HEK293 (cell line): ENCODE measurements around the gene OSCAR.

Source experiments
- AEBP2 ChIP-seq: fragments of 450-650 bp; formaldehyde crosslinking; IDR thresholded peaks from 2 replicates; pipeline ENCODE4 v1.5.1; 2016; ENCODE audit warnings: missing biosample characterization, missing genetic modification characterization, borderline replicate concordance
- GLI2 ChIP-seq: fragments of 450-650 bp; formaldehyde crosslinking; IDR thresholded peaks from 2 replicates; pipeline ENCODE4; 2017; ENCODE audit warnings: missing biosample characterization, missing genetic modification characterization, low read depth, borderline replicate concordance
- HOXC10 ChIP-seq: sonication (generic); formaldehyde crosslinking; IDR thresholded peaks from 2 replicates; pipeline ENCODE4 v1.8.1; 2023; ENCODE audit warnings: mild to moderate bottlenecking, missing genetic modification reagents
- KLF10 ChIP-seq: fragments of 450-650 bp; IDR thresholded peaks from 2 replicates; pipeline ENCODE4 v1.5.1; 2018; ENCODE audit warnings: missing biosample characterization, mild to moderate bottlenecking, missing genetic modification characterization
- PATZ1 ChIP-seq: fragments of 450-650 bp; formaldehyde crosslinking; IDR thresholded peaks from 2 replicates; pipeline ENCODE4 v1.5.1; 2016; ENCODE audit warnings: missing biosample characterization, missing genetic modification characterization
- PRDM1 ChIP-seq: fragments of 450-650 bp; formaldehyde crosslinking; IDR thresholded peaks from 2 replicates; pipeline ENCODE4; 2016; ENCODE audit warnings: missing biosample characterization, missing genetic modification characterization
- RBAK ChIP-seq: fragments of 450-650 bp; formaldehyde crosslinking; IDR thresholded peaks from 2 replicates; pipeline ENCODE4 v1.5.1; 2016; ENCODE audit warnings: missing biosample characterization, missing genetic modification characterization
- SP3 ChIP-seq: fragments of 450-650 bp; formaldehyde crosslinking; IDR thresholded peaks from 2 replicates; pipeline ENCODE4 v1.5.1; 2016; ENCODE audit warnings: missing biosample characterization, missing genetic modification characterization
- TCF7L2 ChIP-seq: IDR thresholded peaks from 2 replicates; pipeline ENCODE4 v1.6.1; 2011; ENCODE audit warnings: low read depth, mild to moderate bottlenecking, inconsistent platforms, low read length, moderate library complexity, borderline replicate concordance
- ZBTB20 ChIP-seq: fragments of 450-650 bp; formaldehyde crosslinking; IDR thresholded peaks from 2 replicates; pipeline ENCODE4 v1.5.1; 2016; ENCODE audit warnings: missing biosample characterization, missing genetic modification characterization
- ZFP37 ChIP-seq: fragments of 450-650 bp; formaldehyde crosslinking; IDR thresholded peaks from 2 replicates; pipeline ENCODE4 v1.5.1; 2016; ENCODE audit warnings: missing biosample characterization, missing genetic modification characterization
- ZFP69B ChIP-seq: fragments of 450-650 bp; formaldehyde crosslinking; IDR thresholded peaks from 2 replicates; pipeline ENCODE4 v1.5.1; 2016; ENCODE audit warnings: missing biosample characterization, missing genetic modification characterization
- ZNF10 ChIP-seq: fragments of 450-650 bp; formaldehyde crosslinking; IDR thresholded peaks from 2 replicates; pipeline ENCODE4 v1.5.1; 2017; ENCODE audit warnings: missing biosample characterization, missing genetic modification characterization
- ZNF112 ChIP-seq: fragments of 450-650 bp; formaldehyde crosslinking; IDR thresholded peaks from 2 replicates; pipeline ENCODE4 v1.5.0; 2017; ENCODE audit warnings: missing biosample characterization, missing genetic modification characterization
- ZNF114 ChIP-seq: fragments of 450-650 bp; formaldehyde crosslinking; IDR thresholded peaks from 2 replicates; pipeline ENCODE4 v1.5.0; 2017; ENCODE audit warnings: missing biosample characterization, missing genetic modification characterization
- ZNF132 ChIP-seq: fragments of 450-650 bp; formaldehyde crosslinking; IDR thresholded peaks from 2 replicates; pipeline ENCODE4 v1.5.1; 2017; ENCODE audit warnings: missing biosample characterization, missing genetic modification characterization, borderline replicate concordance
- ZNF202 ChIP-seq: fragments of 450-650 bp; formaldehyde crosslinking; IDR thresholded peaks from 2 replicates; pipeline ENCODE4 v1.5.1; 2016; ENCODE audit warnings: missing biosample characterization, missing genetic modification characterization, borderline replicate concordance
- ZNF214 ChIP-seq: fragments of 450-650 bp; formaldehyde crosslinking; IDR thresholded peaks from 2 replicates; pipeline ENCODE4 v1.5.1; 2017; ENCODE audit warnings: missing biosample characterization, mild to moderate bottlenecking, missing genetic modification characterization, borderline replicate concordance
- ZNF311 ChIP-seq: fragments of 450-650 bp; formaldehyde crosslinking; IDR thresholded peaks from 2 replicates; pipeline ENCODE4 v1.5.1; 2017; ENCODE audit warnings: missing biosample characterization, missing genetic modification characterization, borderline replicate concordance
- ZNF530 ChIP-seq: fragments of 450-650 bp; formaldehyde crosslinking; IDR thresholded peaks from 2 replicates; pipeline ENCODE4 v1.5.1; 2016; ENCODE audit warnings: low read depth, missing biosample characterization, missing genetic modification characterization
- ZNF544 ChIP-seq: fragments of 450-650 bp; formaldehyde crosslinking; IDR thresholded peaks from 2 replicates; pipeline ENCODE4 v1.5.0; 2017; ENCODE audit warnings: missing biosample characterization, missing genetic modification characterization
- ZNF548 ChIP-seq: fragments of 450-650 bp; formaldehyde crosslinking; IDR thresholded peaks from 2 replicates; pipeline ENCODE4 v1.5.1; 2016; ENCODE audit warnings: missing biosample characterization, missing genetic modification characterization
- ZNF549 ChIP-seq: fragments of 450-650 bp; IDR thresholded peaks from 2 replicates; pipeline ENCODE4 v1.5.1; 2018; ENCODE audit warnings: missing biosample characterization, missing genetic modification characterization, mild to moderate bottlenecking, inconsistent platforms, moderate library complexity
- ZNF558 ChIP-seq: fragments of 450-650 bp; formaldehyde crosslinking; IDR thresholded peaks from 2 replicates; pipeline ENCODE4 v1.5.1; 2016; ENCODE audit warnings: missing biosample characterization, missing genetic modification characterization
- ZNF670 ChIP-seq: fragments of 450-650 bp; formaldehyde crosslinking; IDR thresholded peaks from 2 replicates; pipeline ENCODE4 v1.5.1; 2016; ENCODE audit warnings: missing biosample characterization, missing genetic modification characterization, low read depth
- ZNF830 ChIP-seq: fragments of 450-650 bp; IDR thresholded peaks from 2 replicates; pipeline ENCODE4 v1.5.0; 2018; ENCODE audit warnings: missing biosample characterization, missing genetic modification characterization, low read depth, mild to moderate bottlenecking, moderate library complexity
- ZSCAN16 ChIP-seq: fragments of 450-650 bp; formaldehyde crosslinking; IDR thresholded peaks from 2 replicates; pipeline ENCODE4 v1.5.1; 2016; ENCODE audit warnings: missing biosample characterization, missing genetic modification characterization
- ZSCAN23 ChIP-seq: fragments of 450-650 bp; formaldehyde crosslinking; IDR thresholded peaks from 2 replicates; pipeline ENCODE4 v1.5.1; 2016; ENCODE audit warnings: missing biosample characterization, missing genetic modification characterization
- TF ChIP-seq, protein P1 (sequence below): fragments of 450-650 bp; formaldehyde crosslinking; IDR thresholded peaks from 2 replicates; pipeline ENCODE4 v1.5.1; 2016; ENCODE audit warnings: missing biosample characterization, missing genetic modification characterization, low read depth
- TF ChIP-seq, protein P2 (sequence below): fragments of 450-650 bp; formaldehyde crosslinking; IDR thresholded peaks from 2 replicates; pipeline ENCODE4 v1.5.1; 2016; ENCODE audit warnings: missing biosample characterization, missing genetic modification characterization
- TF ChIP-seq, protein P3 (sequence below): fragments of 450-650 bp; formaldehyde crosslinking; IDR thresholded peaks from 2 replicates; pipeline ENCODE4 v1.5.1; 2016; ENCODE audit warnings: missing biosample characterization, missing genetic modification characterization
- TF ChIP-seq, protein P4 (sequence below): fragments of 450-650 bp; formaldehyde crosslinking; IDR thresholded peaks from 2 replicates; pipeline ENCODE4 v1.5.1; 2016; ENCODE audit warnings: missing biosample characterization, missing genetic modification characterization

OSCAR gene

GRCh38 chr19:54137699-54138488 is 37.3 kb upstream of the OSCAR start, which contains the start of gene CNOT3 (continued):
- TF ChIP-seq, protein P1, sequence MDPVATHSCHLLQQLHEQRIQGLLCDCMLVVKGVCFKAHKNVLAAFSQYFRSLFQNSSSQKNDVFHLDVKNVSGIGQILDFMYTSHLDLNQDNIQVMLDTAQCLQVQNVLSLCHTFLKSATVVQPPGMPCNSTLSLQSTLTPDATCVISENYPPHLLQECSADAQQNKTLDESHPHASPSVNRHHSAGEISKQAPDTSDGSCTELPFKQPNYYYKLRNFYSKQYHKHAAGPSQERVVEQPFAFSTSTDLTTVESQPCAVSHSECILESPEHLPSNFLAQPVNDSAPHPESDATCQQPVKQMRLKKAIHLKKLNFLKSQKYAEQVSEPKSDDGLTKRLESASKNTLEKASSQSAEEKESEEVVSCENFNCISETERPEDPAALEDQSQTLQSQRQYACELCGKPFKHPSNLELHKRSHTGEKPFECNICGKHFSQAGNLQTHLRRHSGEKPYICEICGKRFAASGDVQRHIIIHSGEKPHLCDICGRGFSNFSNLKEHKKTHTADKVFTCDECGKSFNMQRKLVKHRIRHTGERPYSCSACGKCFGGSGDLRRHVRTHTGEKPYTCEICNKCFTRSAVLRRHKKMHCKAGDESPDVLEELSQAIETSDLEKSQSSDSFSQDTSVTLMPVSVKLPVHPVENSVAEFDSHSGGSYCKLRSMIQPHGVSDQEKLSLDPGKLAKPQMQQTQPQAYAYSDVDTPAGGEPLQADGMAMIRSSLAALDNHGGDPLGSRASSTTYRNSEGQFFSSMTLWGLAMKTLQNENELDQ (tag by site-specific recombination), result no peak
- TF ChIP-seq PRDM1 (tag by site-specific recombination) (no peak), ZNF530 (tag by site-specific recombination) (no peak), ZNF132 (tag by site-specific recombination) (no peak), ZNF311 (tag by site-specific recombination) (no peak), ZBTB20 (tag by site-specific recombination) (no peak), ZNF548 (tag by site-specific recombination) (no peak), PATZ1 (tag by site-specific recombination) (no peak), ZNF544 (no peak), ZFP37 (tag by site-specific recombination) (0 out of 2 replicates have a peak, but pooled peaks have one; percentile 33), ZNF202 (tag by site-specific recombination) (no peak), RBAK (tag by site-specific recombination) (no peak), ZFP69B (tag by site-specific recombination) (no peak), AEBP2 (tag by site-specific recombination) (no peak), ZSCAN16 (tag by site-specific recombination) (no peak), ZNF114 (tag by site-specific recombination) (no peak), ZNF549 (tag by site-specific recombination) (no peak), GLI2 (tag by site-specific recombination) (no peak), HOXC10 (no peak), ZNF214 (tag by site-specific recombination) (no peak), ZSCAN23 (tag by site-specific recombination) (no peak), ZNF830 (tag by site-specific recombination) (no peak), SP3 (tag by site-specific recombination) (no peak), ZNF10 (tag by site-specific recombination) (no peak), ZNF670 (tag by site-specific recombination) (no peak), ZNF112 (no peak), KLF10 (tag by site-specific recombination) (no peak; the same call in 1 of the 2 replicates), TCF7L2 (no peak), ZNF558 (tag by site-specific recombination) (no peak)
- TF ChIP-seq, protein P2, sequence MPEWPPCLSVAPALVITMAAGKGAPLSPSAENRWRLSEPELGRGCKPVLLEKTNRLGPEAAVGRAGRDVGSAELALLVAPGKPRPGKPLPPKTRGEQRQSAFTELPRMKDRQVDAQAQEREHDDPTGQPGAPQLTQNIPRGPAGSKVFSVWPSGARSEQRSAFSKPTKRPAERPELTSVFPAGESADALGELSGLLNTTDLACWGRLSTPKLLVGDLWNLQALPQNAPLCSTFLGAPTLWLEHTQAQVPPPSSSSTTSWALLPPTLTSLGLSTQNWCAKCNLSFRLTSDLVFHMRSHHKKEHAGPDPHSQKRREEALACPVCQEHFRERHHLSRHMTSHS (tag by site-specific recombination), result no peak
- TF ChIP-seq, protein P3, sequence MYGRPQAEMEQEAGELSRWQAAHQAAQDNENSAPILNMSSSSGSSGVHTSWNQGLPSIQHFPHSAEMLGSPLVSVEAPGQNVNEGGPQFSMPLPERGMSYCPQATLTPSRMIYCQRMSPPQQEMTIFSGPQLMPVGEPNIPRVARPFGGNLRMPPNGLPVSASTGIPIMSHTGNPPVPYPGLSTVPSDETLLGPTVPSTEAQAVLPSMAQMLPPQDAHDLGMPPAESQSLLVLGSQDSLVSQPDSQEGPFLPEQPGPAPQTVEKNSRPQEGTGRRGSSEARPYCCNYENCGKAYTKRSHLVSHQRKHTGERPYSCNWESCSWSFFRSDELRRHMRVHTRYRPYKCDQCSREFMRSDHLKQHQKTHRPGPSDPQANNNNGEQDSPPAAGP (tag by site-specific recombination), result peak; percentile 49; the same call in 1 of the 2 replicates
- TF ChIP-seq, protein P4, sequence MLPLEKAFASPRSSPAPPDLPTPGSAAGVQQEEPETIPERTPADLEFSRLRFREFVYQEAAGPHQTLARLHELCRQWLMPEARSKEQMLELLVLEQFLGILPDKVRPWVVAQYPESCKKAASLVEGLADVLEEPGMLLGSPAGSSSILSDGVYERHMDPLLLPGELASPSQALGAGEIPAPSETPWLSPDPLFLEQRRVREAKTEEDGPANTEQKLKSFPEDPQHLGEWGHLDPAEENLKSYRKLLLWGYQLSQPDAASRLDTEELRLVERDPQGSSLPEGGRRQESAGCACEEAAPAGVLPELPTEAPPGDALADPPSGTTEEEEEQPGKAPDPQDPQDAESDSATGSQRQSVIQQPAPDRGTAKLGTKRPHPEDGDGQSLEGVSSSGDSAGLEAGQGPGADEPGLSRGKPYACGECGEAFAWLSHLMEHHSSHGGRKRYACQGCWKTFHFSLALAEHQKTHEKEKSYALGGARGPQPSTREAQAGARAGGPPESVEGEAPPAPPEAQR (tag by site-specific recombination), result no peak
